GDM1 (cell line): ENCODE results near the gene SMC5.
"Not testable (repeated sequence)": the region's sequence is repeated elsewhere in the genome, so short reads cannot be mapped to it uniquely, and the experiment has no call there.

ENCODE experiments used
- DNase-seq: peaks from one replicate; lab custom pipeline; 2025; lab: John Stamatoyannopoulos, UW

SMC5 gene

DNA sequence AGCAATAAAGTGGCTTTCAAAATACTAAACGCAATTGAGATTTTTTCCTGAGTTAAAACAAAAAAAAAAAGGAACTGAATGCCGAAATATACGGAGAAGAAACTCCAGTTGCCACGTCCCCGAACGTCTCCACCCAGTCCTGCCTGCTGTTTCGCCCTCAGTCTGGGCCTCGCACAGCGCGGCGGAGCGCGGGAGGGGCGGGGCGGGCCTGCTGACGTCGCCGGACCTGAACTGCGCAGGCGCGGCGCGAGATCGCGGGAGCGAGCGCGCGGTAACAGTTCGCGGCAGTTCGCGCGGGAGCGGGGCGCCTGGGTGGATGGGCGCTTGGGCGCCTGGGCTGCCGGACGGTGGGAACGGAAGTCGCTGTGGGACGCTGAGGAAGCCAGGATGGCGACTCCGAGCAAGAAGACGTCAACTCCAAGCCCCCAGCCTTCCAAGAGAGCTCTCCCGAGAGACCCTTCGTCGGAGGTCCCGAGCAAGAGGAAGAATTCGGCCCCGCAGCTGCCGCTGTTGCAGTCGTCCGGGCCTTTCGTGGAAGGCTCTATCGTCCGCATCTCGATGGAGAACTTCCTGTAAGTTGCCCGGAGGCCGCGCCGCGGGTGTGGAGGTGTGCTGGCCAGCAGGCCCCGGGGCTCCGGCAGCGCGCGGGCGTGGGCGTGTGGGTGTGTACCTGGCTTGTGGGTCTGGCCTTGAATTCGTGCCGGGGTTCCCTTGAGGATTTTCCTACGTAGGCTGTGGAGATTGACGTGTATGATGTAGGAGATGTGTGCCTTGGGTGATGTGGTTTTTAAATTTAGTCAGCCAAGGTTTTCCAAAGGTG is at the start of gene SMC5:
TSS of gene SMC5 (plus strand) at position 287 of the 820 bp plus-strand sequence. CDS start at position 388, 101 bp downstream.
- peak; percentile 90 for DNase-seq

DNA sequence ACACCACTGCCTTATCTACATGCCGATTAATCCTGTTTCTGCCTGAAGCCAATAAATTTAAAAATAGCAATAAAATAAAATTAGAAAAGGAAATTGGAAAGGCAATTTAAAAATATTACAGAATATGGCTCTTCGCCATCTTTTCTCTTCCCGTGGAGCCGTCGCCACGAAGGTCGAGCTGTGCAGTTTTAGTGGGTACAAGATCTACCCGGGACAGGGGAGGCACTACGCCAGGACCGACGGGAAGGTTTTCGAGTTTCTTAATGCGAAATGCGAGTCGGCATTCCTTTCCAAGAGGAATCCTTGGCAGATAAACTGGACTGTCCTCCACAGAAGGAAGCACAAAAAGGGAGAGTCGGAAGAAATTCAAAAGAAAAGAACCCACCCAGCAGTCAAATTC is 41.7 kb upstream of the SMC5 start:
- no peak for DNase-seq

DNA sequence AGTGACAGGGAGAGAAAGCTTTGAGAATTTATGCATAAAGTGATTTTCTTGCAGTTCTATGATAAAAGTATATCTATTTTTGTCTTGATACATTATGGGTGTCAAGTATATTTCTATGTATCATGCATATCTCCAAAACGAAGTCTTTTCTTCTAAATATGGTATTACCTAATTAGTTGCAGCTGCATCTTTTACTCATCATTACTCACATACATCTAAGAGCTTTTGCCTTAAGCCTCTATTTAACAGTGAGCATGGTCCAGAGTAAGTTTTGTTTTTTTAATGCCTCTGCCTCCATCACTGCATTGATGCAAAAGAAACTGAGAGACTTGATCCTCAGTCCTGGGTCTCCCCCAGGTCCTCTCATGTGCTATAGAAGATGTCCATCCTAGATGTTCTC is 40.0 kb upstream of the SMC5 start:
- DNase-seq: no peak

DNA sequence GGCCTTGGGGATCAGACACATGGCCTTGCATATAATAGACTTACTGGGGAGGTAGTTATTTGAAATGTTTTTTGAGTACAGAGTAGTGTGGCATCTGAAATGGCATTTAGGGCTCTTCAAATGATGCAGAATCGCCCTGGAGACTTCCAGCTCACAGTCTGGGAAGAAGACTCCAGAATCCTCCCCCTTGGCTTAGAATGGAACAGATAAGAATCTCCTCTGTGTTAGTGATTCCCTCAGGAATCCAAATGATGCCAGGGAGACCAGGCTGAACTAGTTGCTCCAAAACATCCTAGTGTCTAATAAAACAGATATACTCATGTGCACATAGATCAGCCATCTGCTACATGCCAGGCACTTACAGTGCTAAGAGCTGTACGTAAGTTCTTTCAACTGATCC is 38.6 kb upstream of the SMC5 start:
- no peak for DNase-seq

DNA sequence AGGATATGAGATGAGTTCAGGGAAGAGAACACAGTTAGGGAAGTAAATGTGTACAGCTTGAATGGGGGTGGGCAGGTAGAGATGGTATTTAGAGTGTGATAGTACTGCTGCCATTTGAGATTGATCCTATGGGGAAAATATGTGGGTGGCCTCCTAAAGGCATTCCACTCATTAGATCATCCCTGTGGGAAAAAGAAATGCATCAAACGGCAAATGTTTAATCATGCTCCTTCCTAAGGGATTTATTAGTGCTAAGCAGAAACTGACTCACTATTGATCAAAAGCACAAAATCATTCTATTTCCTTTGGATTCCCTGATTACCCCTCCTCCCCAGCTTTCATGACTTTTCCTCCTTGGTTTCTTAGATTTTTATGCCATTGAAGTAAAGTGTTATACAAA is 36.4 kb upstream of the SMC5 start:
- DNase-seq: no peak

DNA sequence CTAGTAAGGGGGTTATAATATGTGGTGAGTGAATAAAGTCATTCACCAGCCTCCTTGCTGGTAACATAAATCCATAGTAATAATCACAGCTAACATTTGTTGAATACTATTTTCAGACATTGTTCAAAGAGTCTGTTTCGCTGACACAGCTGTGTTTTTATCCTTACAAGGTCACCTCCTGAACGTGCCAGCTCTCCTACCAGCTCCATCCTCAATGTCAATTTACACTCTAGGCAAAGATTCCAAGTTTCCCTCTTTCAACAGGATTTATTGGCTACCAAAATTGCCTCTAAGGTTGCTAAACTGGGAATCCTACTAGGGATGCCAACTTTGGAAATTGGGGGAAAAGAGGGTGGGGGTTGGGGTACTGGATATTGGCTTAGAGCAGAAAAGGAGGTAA is 30.7 kb upstream of the SMC5 start:
- no peak for DNase-seq

DNA sequence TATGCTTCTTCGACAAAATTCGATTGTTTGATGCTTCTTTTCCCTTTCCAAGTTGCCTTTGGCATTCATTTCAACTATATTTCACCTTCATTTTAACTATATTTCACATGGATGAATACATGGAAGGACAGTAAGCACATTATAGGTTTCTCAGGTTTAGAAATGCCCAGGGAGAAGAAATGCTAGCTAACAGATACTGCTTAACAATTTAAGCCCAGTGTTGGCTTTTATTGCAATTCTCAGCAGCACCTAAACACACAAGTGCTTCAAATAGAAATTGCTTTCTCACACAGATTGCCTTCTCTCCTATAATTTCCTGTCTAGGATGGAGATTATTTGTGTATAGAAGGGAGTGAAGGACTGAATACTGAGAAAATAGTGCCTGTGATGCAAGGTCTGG is 30.2 kb upstream of the SMC5 start:
- DNase-seq: no peak

DNA sequence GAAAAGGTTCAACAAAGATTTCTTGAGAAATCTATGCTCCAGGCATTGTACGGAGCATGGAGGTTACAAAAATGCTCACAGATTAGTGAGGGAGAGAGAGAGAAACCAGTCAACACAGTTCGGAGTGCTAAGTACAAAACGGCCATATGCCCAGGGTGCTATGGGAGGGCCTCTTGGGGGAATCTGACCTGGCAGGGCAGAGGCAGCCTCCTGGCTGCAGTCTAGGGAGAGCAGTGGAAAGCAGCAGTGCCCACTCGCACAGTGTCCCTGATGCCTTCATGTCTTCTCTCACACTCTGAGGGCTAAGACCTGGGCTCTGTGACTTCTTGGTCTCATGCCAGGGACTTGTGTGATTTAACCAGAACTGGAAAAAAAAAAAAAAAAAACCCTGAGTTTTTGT is 29.8 kb upstream of the SMC5 start:
- no peak for DNase-seq

DNA sequence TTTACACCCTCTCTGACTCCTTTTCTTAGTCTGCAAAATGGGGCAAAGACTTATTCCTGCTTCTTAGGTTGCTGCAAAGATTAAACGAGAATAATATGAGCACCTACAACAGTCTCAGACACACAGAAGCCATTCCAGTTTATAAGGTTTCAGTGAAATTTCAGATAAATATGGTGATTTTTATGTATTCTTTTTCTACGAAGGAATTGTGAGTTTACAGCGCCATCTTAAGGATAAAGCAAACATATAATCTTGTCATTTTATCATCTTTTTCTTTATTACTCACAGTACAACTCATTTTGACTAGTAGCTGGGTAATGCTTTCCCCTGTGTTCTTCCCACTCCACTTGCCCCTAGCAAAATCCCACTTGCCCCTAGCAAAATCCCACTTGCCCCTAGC is 29.2 kb upstream of the SMC5 start:
- no peak for DNase-seq

DNA sequence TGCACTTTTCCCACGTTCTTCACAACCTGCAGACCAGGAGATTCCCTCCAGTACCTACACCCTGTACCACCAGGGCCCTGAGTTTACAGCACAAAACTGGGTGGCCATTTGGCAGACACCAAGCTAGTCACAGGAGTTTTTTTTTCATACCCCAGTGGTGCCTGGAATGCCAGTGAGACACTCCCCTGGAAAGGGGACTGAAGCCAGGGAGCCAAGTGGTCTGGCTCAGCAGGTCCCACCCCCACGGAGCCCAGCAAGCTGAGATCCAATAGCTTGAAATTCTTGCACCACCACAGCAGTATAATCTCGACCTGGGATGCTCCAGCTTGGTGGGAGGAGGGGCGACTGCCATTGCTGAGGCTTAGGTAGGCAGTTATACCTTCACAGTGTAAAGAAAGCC is 26.3 kb upstream of the SMC5 start:
- no peak for DNase-seq

DNA sequence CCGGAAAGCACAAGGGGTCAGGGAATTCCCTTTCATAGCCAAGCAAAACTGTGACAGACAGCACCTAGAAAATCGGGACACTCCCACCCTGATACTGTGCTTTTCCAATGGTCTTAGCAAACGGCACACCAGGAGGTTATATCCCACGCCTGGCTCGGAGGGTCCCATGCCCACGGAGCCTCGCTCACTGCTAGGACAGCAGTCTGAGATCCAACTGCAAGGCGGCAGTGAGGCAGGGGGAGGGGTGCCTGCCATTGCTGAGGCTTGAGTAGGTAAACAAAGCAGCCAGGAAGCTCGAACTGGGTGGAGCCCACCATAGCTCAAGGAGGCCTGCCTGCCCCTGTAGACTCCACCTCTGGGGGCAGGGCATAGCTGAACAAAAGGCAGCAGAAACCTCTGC is 24.6 kb upstream of the SMC5 start:
- DNase-seq: not testable (repeated sequence)

DNA sequence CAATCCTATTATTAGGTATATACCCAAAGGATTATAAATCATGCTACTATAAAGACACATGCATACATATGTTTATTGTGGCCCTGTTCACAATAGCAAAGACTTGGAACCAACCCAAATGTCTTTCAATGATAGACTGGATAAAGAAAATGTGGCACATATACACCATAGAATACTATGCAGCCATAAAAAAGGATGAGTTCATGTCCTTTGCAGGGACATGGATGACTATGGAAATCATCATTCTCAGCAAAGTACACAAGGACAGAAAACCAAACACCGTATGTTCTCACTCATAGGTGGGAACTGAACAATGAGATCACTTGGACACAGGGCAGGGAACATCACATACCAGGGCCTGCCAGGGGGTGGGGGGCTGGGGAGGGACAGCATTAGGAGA is 12.8 kb upstream of the SMC5 start:
- not testable (repeated sequence) for DNase-seq

DNA sequence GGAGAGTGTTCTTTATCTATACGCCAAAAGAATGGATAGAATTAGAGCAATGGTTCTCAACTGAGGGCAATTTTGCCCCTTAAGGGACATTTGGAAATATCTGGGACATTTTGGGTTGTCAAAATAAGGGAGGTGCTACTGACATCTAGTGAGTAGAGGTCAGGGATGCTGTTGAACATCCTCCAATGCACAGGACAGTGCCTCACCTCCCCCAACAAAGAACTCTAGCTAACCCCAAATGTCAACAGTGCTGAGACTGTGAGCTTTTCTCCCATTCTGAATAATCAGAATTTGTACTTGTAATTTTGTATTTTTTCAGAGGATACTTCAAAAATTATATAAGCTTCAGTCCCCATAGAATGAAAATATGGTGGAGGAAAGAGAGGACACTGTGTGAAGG is 8.6 kb upstream of the SMC5 start:
- no peak for DNase-seq

DNA sequence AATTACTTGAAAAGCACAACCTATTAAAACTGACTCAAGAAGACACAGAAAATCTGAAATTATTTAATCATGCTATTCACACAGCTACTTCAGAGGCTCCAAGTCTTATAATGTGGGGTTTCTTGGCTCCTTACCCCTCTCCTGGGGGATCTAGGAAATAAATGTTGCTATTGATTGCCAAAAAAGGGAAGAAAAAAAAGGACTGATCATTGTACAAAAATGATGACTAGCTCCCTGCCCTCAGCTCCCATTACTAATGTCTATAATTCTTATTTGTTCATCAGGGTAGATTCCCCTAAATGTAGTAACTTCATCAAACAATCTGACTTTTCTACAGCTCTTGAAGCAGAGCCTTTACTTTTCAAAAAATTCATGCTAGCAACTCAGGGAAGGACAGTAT is 3.3 kb upstream of the SMC5 start:
- no peak for DNase-seq

DNA sequence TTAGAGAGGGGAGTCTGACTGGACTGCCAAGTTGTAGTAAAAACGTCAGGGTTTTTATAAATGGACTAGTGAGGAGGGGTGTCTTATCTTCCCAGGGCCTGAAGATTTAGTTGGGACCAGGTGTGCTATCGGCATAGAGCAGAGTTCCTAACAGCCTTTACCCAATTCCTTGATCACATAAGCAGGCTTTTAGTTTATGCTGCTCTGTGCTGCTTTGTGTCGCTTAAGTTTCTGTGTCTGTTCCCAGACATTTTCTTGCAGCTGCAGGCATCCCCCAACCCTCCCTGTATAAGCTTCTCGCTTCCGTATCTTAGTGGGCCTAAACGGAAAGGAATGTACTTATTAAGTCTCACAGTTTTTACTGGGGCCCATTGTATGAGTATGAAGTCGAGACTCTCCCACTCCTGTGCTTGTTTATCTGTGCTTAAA is 2.6 kb upstream of the SMC5 start:
- no peak for DNase-seq

DNA sequence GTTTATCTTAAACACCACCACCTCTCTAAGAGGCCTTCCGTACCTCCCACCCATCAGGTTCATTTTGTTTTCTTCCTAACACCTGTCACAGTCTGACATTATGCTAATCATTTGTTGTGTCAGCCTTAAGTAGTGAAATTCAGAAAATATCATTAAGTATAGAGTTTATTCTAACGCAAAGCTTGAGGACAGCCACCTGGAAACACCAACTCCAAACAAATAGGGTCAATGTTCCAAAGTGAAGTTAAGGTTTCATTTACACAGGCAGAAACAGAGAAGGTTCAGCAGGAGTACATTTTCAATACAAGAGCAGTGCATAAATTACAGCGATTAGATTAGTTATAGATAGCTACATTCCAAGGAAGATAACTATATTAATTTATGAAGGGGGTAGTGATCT is 1.3 kb upstream of the SMC5 start:
- no peak for DNase-seq

DNA sequence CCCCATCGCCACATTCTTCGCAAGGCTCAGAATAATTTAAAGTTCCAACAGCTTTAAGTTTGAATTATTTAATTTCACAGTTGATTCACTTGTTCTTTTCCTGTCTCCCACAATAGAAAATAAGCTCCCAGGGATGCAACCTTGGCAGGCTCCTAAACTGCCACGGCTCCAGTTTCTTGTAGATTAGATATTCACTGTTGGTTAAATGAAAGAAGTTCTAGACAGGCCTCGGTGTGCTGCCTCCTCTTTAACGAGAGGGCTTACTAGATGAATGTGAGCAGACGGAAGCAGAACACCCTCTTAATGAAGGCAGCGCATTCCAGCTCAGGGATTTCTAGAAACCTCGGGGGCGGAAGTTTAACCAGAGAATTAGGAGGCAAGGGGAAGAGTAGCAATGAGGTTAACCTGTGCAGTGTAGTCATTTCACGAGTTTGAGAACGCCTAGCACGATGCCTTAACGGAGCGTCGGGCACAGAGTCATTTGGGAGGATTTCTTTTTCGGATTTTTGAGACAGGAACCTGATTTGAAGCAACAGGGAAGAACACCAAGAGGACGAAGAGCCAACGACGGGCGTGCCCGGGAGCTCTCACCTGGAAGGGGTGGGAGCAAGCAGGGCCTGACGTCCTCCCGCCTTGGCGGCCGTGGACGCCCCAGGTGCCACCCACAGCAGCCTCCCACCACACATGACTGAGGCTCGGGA is 637 bp upstream of the SMC5 start:
- DNase-seq: no peak

DNA sequence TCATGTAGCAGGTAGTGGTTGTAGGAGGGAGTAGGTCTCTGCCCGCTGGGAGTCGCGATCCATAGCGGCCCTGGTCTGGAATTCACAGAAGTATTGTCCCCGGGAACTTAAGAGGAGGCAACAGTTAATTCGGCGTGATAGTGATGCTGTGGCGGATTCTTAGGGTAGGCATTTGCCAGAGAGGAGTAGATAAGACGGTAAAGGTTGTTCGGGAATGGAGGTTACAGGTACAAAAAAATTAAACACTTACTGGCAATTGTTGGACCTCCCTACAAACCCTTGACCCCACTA is 679 bp downstream of the SMC5 start:
- no peak for DNase-seq

DNA sequence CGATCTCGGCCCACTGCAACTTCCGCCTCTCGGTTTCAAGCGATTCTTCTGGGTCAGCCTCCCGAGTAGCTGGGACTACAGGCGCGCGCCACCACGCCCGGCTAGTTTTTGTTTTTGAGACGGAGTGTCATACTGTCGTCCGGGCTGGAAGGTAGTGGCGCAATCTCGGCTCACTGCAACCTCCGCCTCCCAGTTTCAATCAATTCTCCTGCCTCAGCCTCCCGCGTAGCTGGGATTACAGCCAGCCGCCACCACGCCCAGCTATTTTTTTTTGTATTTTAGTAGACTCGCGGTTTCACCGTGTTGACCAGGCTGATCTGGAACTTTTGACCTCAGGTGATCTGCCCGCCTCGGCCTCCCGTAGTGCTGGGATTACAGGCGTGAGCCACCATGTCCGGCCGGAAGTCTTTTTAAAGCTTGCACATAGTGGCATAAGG is 1.2 kb downstream of the SMC5 start:
- no peak for DNase-seq

DNA sequence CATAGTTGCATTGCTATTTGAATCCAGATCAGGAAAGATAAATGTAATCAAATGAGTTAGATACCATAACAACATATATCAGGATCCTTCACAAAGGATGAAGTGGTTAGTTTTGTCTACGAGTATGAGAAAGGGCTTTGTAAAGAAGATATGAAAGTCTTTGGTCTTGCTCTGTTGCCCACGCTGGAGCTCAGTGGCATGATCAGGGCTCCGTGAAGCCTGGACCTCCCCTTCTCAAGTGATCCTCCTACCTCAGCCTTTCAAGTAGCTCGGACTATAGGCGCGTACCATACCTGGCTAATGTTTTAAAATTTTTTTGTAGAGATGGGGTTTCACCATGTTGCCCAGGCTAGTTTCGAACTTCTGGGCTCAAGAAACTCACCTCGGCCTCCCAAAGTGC is 1.8 kb downstream of the SMC5 start:
- DNase-seq: no peak

DNA sequence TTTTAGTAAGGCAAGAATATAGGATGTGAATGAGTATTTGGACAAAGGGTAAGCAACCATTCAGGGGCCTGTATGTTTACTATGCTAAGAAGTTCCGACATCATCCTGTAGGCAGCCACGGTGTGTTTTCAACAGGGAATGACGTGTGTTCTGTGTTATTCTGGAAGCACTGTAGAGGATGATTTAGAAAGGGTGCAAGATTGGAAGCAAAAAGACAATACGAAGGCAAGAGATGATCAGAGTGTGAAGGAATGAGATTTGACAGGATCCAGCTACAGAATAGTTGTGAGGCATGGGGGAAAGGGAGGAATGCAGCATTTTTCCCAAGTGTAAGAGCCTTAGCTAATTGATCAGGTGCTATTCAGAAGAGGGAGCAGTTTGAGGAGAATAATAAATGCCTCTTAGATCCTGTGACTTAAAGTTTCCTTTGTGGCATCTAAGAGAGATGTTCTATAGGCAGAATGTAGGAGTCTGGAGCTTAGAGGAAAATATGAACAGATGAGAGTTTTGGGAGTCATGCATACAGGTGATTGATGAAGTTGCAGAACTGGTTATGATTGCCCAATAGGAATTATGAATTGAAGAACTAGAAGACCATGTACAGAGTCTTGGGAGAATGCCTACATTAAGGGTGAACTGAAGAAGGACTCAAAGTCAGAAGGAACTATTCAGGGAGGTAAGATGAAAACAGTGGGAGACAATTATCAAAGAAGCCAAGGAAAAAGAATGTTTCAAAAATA is 2.5 kb downstream of the SMC5 start:
- no peak for DNase-seq

DNA sequence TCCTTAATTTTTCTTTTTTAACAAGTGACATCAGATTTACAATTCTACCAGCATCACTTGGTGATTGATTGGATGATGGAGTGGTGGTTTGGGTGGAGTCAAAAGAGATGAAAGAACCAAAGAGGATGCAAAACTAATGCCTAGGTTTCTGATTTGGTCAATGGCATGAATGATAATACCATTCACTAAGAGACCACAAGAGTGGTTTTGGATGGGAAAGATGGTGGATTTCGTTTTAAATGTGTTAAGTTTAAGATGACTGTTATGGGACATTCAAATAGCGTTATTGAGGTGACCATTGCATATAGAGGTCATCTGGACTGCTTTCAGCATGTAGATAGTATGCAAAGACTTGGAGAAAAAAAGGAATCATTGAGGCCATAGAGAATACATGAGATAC is 3.6 kb downstream of the SMC5 start:
- DNase-seq: no peak

DNA sequence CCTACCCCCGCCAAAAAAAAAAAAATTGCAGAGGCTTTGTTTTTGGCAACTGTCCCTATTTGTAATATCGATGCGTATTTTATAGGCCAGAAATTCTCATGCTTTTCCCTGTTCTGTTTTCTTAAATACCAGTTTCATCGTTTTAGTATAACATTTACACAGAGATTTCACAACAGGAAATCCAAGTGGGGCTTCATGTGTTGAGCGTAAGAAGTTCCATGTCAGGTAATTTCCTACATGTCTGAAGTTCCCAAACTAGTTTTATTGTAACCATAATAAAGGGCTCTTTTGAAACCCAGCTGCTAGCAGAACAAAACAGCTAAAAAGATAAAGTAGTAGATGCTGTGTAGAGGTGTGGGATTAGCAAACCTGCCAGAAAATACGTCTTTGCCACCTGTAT is 4.2 kb downstream of the SMC5 start:
- DNase-seq: no peak
